ENCODE measurements around the gene ABHD17B.
A peak's percentile ranks its signal among the peaks of the same experiment; 100 is the strongest.

GRCh38 chr9:71911061-71911907 is at the start of gene ABHD17B, which contains the start of gene C9orf85:
- TF ChIP-seq MAX (IDR thresholded peaks at IDR 0.05; ENCODE audit: low read depth, low read length) (peak; percentile 94; the same call in 1 of the 2 replicates), USF2 (IDR thresholded peaks at IDR 0.05; ENCODE audit: borderline replicate concordance, low read depth, low read length) (peak; percentile 89), CTCF (IDR thresholded peaks at IDR 0.05 in 2 of 3, conservative IDR thresholded peaks at IDR 0.05 in 1 of 3; ENCODE audit: control insufficient read depth in 2 of 3, extremely low read depth in 1 of 3, insufficient read depth in 1 of 3, low read depth in 3 of 3, low read length in 3 of 3) (no peak)
